ENCODE results near the gene SEPTIN5.
A peak's percentile ranks its signal among the peaks of the same experiment; 100 is the strongest.

SEPTIN5 gene

DNA sequence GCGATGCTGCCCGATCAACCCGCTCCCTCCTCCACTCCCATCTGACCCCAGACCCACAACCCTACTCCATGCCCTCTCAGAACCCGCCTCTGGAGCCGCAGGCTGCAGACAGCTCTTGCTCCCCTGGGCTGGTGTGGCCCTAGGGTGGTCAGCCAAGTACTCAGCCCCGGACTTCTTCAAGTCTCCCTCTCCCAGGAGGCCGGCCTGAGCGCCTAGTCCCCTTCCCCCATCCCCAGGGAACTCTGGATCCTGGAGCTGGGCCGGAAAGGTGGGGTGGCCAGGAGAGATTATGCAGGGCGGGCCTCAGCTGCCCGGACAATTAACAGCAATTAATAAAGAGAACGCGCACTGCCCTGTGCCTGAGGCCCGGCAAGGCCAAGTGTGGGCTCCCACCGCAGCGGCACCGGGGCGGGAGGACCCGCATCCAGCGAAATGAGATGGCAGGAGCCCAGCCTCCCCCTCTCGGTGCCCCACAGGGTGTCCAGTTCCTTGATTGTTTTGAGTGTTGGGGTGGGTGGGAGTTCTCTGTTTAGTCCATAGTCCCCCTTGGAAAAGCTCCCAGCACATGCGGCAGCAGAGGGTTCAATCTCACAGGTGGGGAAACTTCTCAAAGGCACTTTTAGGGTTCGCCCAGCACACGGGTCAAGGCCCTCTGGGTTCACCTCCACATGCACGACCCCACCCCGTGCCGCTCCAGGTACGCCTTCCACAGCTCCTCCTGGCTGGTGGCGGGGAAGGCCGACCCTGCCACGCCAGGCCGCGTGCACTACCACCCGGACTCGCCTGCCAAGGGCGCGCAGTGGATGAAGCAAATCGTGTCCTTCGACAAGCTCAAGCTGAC lies 49.4 kb downstream of the SEPTIN5 start:
- DNase-seq: no peak

DNA sequence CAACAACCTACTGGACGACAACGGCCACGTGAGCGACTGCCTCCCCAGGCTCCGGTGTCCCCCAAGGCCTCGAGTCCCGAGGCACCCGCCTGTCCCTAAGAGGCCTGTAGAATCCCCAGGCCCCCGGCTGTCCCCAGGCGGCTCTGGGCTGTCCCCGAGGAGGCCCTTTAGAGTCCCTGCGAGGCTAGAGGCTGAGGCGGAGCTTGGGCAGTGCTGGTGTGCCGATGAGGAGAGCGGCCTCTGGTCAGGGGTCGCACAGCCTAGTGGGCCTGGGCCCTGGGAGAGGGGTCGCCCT lies 49.9 kb downstream of the SEPTIN5 start:
- no peak for DNase-seq

DNA sequence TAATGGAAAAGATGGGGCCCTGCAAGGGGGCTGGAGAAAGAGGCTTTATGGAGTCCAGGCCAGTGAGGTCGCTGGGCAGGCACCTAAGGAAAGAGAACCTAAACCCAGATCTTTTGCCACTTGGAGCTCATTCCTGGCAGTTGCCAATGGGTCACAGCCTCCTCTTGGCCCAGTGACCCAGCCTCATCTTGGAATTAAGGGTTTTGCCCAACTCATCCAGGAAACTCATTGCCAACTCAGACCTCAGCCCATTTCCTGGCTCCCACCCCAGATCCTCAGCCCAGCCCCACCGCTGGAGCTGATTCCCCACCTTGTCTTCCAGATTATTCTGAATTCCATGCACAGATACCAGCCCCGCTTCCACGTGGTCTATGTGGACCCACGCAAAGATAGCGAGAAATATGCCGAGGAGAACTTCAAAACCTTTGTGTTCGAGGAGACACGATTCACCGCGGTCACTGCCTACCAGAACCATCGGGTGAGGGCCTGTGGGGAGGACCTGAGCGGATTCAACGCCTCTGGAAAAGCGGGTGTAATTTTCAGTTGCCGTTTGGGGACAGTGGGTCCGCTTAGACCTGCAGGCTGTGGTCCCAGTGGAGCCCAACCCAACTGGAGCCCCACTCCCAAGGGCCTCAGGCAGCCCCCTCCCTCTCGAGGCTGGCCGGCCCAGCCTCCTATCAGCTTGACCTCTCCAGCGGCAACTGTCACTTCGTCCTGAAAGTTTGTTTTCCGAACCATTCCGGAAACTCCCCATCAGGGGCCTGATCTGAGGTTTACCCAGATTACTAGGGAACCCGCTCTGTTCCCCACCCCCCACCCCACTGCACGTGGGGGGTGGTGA lies 50.6 kb downstream of the SEPTIN5 start:
- no peak for DNase-seq

DNA sequence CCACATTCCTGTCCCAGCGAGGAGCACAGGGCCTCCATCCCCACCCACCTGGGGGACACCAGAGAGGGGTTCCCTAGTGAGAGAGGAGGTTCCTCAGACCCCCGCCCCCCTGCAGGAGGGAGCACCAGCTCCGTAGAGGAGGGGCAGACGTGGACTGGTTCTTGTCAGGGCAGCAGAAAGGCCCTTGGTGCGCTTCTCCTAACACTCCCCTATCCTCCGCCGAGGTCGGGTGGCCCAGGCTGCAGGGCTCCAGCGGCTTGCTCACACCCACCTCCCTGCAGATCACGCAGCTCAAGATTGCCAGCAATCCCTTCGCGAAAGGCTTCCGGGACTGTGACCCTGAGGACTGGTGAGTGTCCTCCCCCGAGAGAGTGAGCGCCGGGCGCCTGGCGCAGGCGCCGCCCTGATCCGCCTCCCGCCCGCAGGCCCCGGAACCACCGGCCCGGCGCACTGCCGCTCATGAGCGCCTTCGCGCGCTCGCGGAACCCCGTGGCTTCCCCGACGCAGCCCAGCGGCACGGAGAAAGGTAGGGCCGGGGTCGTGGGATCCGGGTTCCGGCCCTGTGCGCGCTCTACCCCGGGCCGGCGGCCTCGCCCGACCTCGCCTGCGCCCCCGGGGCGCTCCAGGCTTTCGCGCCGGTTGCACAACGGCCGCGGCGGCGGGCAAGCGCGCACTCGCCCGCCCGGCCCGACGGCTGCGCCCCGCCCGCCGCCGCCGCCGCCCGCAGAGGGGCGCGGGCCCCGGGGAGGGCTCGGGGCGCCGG lies 51.4 kb downstream of the SEPTIN5 start:
- peak; percentile 55 for DNase-seq

DNA sequence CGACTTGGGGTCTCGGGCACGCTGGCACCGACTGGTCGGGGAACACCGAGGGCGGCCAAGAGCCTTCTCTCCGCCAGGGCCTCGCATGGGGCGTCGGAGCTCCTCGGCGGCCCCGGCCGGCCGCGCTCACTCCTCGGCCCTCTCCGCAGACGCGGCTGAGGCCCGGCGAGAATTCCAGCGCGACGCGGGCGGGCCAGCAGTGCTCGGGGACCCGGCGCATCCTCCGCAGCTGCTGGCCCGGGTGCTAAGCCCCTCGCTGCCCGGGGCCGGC lies 51.9 kb downstream of the SEPTIN5 start:
- no peak for DNase-seq

DNA sequence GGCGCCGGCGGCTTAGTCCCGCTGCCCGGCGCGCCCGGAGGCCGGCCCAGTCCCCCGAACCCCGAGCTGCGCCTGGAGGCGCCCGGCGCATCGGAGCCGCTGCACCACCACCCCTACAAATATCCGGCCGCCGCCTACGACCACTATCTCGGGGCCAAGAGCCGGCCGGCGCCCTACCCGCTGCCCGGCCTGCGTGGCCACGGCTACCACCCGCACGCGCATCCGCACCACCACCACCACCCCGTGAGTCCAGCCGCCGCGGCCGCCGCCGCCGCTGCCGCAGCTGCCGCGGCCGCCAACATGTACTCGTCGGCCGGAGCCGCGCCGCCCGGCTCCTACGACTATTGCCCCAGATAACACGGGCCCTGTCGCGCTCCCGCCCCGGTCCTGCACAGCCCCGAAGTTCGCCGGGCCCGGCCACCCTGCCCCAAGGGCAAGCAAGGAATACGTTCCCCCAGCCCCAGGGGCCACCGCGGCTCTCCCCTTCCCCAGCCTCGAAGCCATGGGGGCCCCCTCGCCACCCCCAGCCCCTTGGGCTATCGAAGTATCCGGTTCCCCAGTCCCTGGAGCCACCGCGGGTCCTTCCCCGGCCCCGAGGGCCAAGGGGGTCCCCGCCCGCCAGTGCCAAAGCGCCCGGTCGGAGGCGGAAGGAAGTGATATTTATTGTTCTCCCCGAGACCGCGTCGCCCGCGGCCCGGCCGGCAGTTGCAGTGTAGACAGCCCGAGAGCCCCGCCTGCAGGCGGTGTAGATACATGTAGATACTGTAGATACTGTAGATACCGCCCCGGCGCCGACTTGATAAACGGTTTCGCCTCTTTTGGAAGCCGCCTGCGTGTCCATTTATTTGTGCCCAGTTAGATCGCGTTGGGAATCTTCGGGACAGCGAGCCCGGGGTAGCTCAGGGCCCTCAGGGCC lies 52.5 kb downstream of the SEPTIN5 start:
- peak; percentile 91 for DNase-seq

DNA sequence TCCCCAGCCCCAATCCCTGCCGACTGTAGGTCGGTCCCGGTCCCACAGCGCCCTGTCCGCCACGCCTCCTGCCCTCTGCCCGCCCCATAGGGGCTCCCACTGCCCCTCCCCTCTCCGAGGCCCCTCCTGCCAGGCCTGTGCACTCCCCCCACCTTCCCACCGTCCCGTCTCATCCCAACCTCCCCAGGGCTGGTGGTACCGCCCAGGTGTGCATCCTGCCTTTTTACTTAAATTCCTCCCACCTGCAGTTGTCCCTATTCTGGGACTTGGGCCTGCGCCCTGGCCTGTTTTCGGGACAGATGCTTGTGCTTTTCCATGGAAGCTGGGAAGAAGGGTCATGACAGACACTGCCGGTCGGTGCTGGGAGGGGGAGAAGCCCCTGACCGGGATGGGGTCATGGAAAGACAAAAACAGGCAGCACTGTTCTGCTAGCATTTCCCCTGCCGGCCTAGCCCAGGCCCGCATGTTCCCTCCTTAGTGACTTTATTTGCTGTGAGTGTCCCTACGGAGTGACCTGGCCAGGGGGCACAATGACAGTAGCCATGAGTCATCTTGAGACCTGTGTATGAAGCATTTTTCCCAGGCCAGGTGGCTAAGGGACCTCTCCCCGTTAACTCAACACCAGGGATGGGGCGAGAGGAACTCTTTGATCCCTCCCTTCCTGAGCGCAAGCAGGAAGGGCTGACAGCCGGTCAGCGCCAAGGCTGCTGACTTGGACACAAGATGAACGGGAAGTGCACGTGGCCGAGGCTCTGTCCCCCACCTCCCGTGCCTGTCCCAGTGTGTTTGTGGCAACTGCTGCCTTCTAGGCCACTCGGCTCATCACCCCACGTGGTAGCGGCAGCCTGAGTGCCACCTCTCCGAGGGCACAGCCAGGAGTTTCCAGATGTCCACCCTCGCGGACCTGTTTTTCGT lies 53.4 kb downstream of the SEPTIN5 start:
- DNase-seq: no peak

DNA sequence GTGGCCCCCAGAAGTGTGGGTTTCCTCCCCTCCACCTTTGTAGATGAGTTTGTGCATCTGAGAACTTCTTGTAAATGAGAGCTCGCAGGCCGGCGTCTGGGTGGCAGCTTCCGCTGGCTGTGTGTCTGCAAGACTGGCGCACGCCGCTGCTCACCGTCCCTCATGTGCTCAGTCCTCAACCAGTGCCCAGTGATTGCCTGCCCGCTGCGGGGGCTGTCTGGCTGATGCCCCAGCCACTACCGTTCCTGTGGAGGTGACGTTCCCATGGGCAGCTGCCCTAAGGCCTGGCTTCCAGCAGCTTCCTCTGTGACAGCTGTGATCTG lies 55.1 kb downstream of the SEPTIN5 start:
- DNase-seq: no peak

DNA sequence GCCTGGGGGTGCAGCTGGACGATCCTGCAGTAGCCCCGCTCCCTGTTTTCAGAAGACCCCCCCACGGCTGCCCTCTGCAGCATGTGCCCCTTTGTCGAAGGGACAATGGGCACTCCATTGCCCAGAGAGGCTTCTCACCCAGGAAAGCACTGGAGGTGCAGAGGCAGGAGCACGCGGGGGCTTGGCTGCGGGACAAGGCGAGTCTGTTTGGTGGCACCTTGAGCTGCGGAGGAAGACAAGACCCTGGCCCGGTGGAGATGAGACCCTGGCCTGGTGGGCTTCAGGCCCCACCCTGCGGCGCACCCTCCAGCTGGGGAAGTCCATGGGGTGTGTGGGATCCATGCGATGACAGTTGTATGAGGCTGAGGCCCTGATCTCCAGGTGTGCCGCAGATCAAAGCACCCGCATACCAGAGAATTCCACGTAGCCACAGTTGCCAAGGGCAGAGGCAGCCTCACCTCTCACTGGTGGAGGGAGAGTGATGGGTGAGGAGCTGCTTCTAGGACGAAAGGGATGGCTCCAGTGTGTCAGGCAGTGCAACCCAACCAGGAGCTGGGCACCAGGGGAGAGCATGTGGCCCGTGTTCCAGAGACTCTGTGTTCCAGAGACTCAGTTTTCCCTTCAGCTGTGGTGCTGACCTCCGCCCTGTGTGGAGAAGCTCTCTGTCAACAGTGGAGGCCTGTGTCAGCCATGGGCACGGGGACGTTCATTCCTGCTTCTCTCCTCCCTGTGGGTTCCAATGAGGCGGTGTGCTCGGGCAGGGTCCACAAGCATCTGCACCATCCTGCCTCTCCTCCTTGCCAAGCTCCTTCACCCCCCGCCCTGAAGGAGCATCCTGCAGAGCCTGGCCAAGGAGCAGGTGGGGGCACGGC lies 56.3 kb downstream of the SEPTIN5 start:
- no peak for DNase-seq

DNA sequence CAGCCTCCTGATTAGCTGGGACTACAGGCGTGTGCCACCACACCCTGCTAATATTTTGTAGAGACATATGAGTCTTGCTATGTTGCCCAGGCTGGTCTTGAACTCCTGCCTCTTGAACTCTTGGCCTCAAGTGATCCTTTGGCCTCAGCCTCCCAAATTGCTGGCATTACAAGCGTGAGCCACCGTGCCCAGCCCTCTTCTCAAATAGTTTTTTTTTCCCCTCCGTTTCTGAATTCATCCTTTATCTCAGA lies 58.0 kb downstream of the SEPTIN5 start:
- no peak for DNase-seq
